MCF 10A (cell line): Measurements from ENCODE around the gene CPA3. TPM values are rescaled to one million over a fixed set of nuclear protein-coding genes. Genes with fewer than 3 reads are reported as not detected.

ENCODE experiments used
- BruUV-seq: library from RNA; stranded (reverse); fragments of 400-500 nt; replicated peaks from 2 replicates; lab custom pipeline; 2021; lab: Mats Ljungman, UMichigan
- CTCF ChIA-PET: fragments of 300-600 bp; sonication (Branson Sonifier 250); formaldehyde crosslinking; extraction: SDS; loops from one replicate; lab custom pipeline; 2021; ENCODE audit warnings: antibody characterized with exemption, inconsistent platforms; lab: Yijun Ruan, JAX
- POLR2A ChIA-PET: fragments of 300-600, 350-650 bp; sonication (Branson Sonifier 250); formaldehyde crosslinking; extraction: SDS; loops from one replicate; lab custom pipeline; 2020; ENCODE audit warnings: antibody characterized with exemption, inconsistent platforms; lab: Yijun Ruan, JAX
- DNase-seq: peaks from one replicate; pipeline ENCODE4 v3.0.0-alpha.2; 2018; ENCODE audit not compliant: unreplicated experiment
- H3K27ac Mint-ChIP-seq: one replicate; pipeline ENCODE4 v1.8.0; 2022; ENCODE audit warnings: mild to moderate bottlenecking, low read depth, mixed read lengths; ENCODE audit not compliant: unreplicated experiment
- H3K27me3 Mint-ChIP-seq: one replicate; pipeline ENCODE4 v1.8.0; 2022; ENCODE audit warnings: mixed read lengths; ENCODE audit not compliant: insufficient read depth, unreplicated experiment
- H3K36me3 Mint-ChIP-seq: one replicate; pipeline ENCODE4 v1.8.0; 2022; ENCODE audit warnings: mild to moderate bottlenecking, moderate library complexity, mixed read lengths; ENCODE audit not compliant: insufficient read depth, unreplicated experiment
- H3K4me1 Mint-ChIP-seq: one replicate; pipeline ENCODE4 v1.8.0; 2022; ENCODE audit warnings: mixed read lengths; ENCODE audit not compliant: insufficient read depth, unreplicated experiment
- H3K4me3 Mint-ChIP-seq: one replicate; pipeline ENCODE4 v1.8.0; 2022; ENCODE audit warnings: mild to moderate bottlenecking, moderate library complexity, mixed read lengths; ENCODE audit not compliant: unreplicated experiment
- H3K9me3 Mint-ChIP-seq: one replicate; pipeline ENCODE4 v1.8.0; 2022; ENCODE audit warnings: mixed read lengths; ENCODE audit not compliant: unreplicated experiment
- intact Hi-C: fragments of 100-400 bp; cut with micrococcal nuclease; formaldehyde crosslinking; loops from 2 replicates; pipeline ENCODE4 v1.14.1; 2022
- total RNA-seq: library from RNA; stranded (reverse); gene quantifications from 2 replicates; pipeline ENCODE4 v1.2.3, GENCODE V29; 2022
- TF ChIP-seq, protein P1 (sequence below): fragments of 200-600 bp; IDR thresholded peaks from one replicate; pipeline ENCODE4 v1.8.0; 2022; ENCODE audit warnings: antibody characterized with exemption, mild to moderate bottlenecking; ENCODE audit not compliant: unreplicated experiment

The CPA3 gene
- total RNA-seq, 1 experiment from 2014 or later = not detected

GRCh38 chr3:148848410-148848809 is 16.7 kb upstream of the CPA3 start:
- intact Hi-C loops = no loop called here
- no peak for DNase-seq
- Mint-ChIP-seq H3K9me3 (no peaks in the 10 kb centered on the region), H3K4me1 (no peaks in the 10 kb centered on the region), H3K27ac (no peak overlapping the region), H3K36me3 (no peaks in the 10 kb centered on the region), H3K27me3 (peaks cover 26% of the 10 kb centered on the region), H3K4me3 (no peak overlapping the region)
- TF ChIP-seq, protein P1, sequence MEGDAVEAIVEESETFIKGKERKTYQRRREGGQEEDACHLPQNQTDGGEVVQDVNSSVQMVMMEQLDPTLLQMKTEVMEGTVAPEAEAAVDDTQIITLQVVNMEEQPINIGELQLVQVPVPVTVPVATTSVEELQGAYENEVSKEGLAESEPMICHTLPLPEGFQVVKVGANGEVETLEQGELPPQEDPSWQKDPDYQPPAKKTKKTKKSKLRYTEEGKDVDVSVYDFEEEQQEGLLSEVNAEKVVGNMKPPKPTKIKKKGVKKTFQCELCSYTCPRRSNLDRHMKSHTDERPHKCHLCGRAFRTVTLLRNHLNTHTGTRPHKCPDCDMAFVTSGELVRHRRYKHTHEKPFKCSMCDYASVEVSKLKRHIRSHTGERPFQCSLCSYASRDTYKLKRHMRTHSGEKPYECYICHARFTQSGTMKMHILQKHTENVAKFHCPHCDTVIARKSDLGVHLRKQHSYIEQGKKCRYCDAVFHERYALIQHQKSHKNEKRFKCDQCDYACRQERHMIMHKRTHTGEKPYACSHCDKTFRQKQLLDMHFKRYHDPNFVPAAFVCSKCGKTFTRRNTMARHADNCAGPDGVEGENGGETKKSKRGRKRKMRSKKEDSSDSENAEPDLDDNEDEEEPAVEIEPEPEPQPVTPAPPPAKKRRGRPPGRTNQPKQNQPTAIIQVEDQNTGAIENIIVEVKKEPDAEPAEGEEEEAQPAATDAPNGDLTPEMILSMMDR = no peak
- BruUV-seq = no TSS peak
- CTCF ChIA-PET = interaction anchor here (1.1 kb wide), 2 partner anchors 12 to 75 kb away, joined by 4 read pairs; no protein-coding TSS in a partner anchor
- POLR2A ChIA-PET = interaction anchor here (0.6 kb wide), 1 partner anchor 1814 kb away, joined by 3 read pairs; no protein-coding TSS in a partner anchor

GRCh38 chr3:148852271-148852992 is 12.7 kb upstream of the CPA3 start:
- Mint-ChIP-seq H3K27ac (no peak overlapping the region), H3K9me3 (no peaks in the 10 kb centered on the region), H3K4me3 (no peak overlapping the region), H3K36me3 (no peaks in the 10 kb centered on the region), H3K27me3 (peaks cover 61% of the 10 kb centered on the region), H3K4me1 (no peaks in the 10 kb centered on the region)
- POLR2A ChIA-PET = no interaction called here
- intact Hi-C loops = no loop called here
- DNase-seq = no peak
- no TSS peak for BruUV-seq
- TF ChIP-seq, protein P1 = no peak
- CTCF ChIA-PET = interaction anchor here (1.1 to 1.4 kb wide), 2 partner anchors 8 to 11 kb away, joined by 3 to 4 read pairs; no protein-coding TSS in a partner anchor

DNA sequence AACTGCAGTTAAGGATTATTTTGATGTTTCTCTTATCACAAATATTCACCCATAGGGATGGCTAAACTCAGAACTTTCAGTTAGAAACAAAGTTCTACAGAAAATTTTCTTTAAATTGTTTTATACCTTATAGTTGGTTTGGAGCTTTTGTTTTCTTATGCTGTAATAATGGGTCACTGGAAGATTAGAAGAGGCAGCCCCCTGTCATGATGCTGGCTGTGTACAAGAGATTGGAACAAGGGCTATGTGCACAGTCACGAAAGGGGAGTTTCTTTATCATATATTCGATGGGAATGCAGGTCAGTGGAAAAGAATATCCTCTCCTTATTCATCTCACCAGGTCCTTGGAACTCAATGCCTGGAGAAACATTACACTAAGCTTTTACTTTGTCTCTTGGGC is 12.0 kb upstream of the CPA3 start:
- H3K9me3 Mint-ChIP-seq = no peaks in the 10 kb centered on the region
- no TSS peak for BruUV-seq
- H3K36me3 Mint-ChIP-seq = no peaks in the 10 kb centered on the region
- POLR2A ChIA-PET = no interaction called here
- no peak overlapping the region for H3K27ac Mint-ChIP-seq
- TF ChIP-seq, protein P1 = no peak
- no peak overlapping the region for H3K4me3 Mint-ChIP-seq
- CTCF ChIA-PET = interaction anchor here (0.8 to 1.5 kb wide), 4 partner anchors 10 to 96 kb away, joined by 3 to 5 read pairs (median 4); no protein-coding TSS in a partner anchor
- peaks cover 67% of the 10 kb centered on the region for H3K27me3 Mint-ChIP-seq
- no peak for DNase-seq
- intact Hi-C loops = no loop called here
- H3K4me1 Mint-ChIP-seq = no peaks in the 10 kb centered on the region

DNA sequence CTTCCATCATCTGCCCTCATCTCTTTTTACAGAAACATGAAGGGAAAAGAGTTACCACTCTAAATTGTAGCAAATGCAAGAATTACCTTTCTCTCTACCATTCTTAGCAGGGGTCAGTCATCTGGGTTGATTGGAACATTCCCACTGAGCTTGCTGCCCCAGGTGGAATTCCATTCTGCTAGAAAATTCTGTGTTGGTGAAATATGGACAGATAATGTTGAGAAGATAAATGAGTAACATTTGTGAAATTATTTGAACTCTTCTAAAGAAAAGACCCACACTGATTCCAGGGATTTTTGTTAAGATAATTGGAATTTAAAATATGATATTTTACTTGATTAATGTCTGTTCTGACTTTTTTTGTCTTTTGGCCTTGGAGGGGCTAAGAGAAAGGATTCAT is 11.0 kb upstream of the CPA3 start:
- Mint-ChIP-seq H3K4me3 (no peak overlapping the region), H3K9me3 (no peaks in the 10 kb centered on the region), H3K27ac (no peak overlapping the region), H3K27me3 (peaks cover 71% of the 10 kb centered on the region), H3K36me3 (no peaks in the 10 kb centered on the region), H3K4me1 (no peaks in the 10 kb centered on the region)
- DNase-seq = no peak
- ChIA-PET CTCF (interaction anchor here (0.6 to 1.5 kb wide), 7 partner anchors 11 to 133 kb away, joined by 3 to 12 read pairs (median 4); partner anchors contain the start of gene CPA3), POLR2A (interaction anchor here (0.8 kb wide), 1 partner anchor 481 kb away, joined by 3 read pairs; no protein-coding TSS in a partner anchor)
- no TSS peak for BruUV-seq
- intact Hi-C loops = no loop called here
- TF ChIP-seq, protein P1 = no peak
